Activated naive CD8-positive, alpha-beta T cell treated with anti-CD3 and anti-CD28 coated beads, Interleukin-2, amount 50 U/mL, for 24 hours (primary cell): ENCODE data around the gene TMEM132A.
"Not testable (repeated sequence)": the region's sequence is repeated elsewhere in the genome, so short reads cannot be mapped to it uniquely, and the experiment has no call there.

ENCODE experiments used
- ATAC-seq: fragments of 150-1000 bp; cut with Tn5 transposase; one replicate; pipeline ENCODE4 v1.10.0; 2021
- DNase-seq: peaks from one replicate; pipeline ENCODE4 v3.0.0; 2021
- H3K27ac Mint-ChIP-seq: one replicate; pipeline ENCODE4 v1.8.0; 2021; ENCODE audit warnings: mild to moderate bottlenecking, mixed read lengths
- H3K27me3 Mint-ChIP-seq: one replicate; pipeline ENCODE4 v1.8.0; 2021; ENCODE audit warnings: mixed read lengths
- H3K36me3 Mint-ChIP-seq: one replicate; pipeline ENCODE4 v1.8.0; 2021; ENCODE audit warnings: low read depth, mixed read lengths
- H3K4me1 Mint-ChIP-seq: one replicate; pipeline ENCODE4 v1.8.0; 2021; ENCODE audit warnings: mixed read lengths
- H3K4me3 Mint-ChIP-seq: one replicate; pipeline ENCODE4 v1.8.0; 2021; ENCODE audit warnings: mild to moderate bottlenecking, moderate library complexity, mixed read lengths
- H3K9me3 Mint-ChIP-seq: one replicate; pipeline ENCODE4 v1.8.0; 2021; ENCODE audit warnings: mixed read lengths

TMEM132A gene

GRCh38 chr11:60966890-60967289 is 42.6 kb downstream of the TMEM132A start:
- Mint-ChIP-seq H3K27me3 (peaks cover 6% of the 10 kb centered on the region), H3K4me3 (no peak overlapping the region), H3K27ac (no peak overlapping the region), H3K4me1 (peaks cover 17% of the 10 kb centered on the region), H3K36me3 (peaks cover 2% of the 10 kb centered on the region), H3K9me3 (peaks cover 6% of the 10 kb centered on the region)
- DNase-seq (no peak), ATAC-seq (no peak)

- Mint-ChIP-seq H3K27me3 (peaks cover 2% of the 10 kb centered on the region), H3K4me3 (no peak overlapping the region), H3K36me3 (peaks cover 10% of the 10 kb centered on the region), H3K27ac (no peak overlapping the region), H3K4me1 (peaks cover 17% of the 10 kb centered on the region), H3K9me3 (peaks cover 6% of the 10 kb centered on the region)
- DNase-seq (no peak), ATAC-seq (no peak)
Observed at GRCh38 chr11:60968223-60968622, 44.0 kb downstream of the TMEM132A start.

GRCh38 chr11:60970369-60970774 is 46.1 kb downstream of the TMEM132A start:
- Mint-ChIP-seq H3K27ac (peak overlapping the region; percentile 98), H3K4me3 (peak overlapping the region; percentile 91), H3K36me3 (peaks cover 28% of the 10 kb centered on the region), H3K9me3 (peaks cover 6% of the 10 kb centered on the region), H3K4me1 (peaks cover 31% of the 10 kb centered on the region), H3K27me3 (peaks cover 2% of the 10 kb centered on the region)
- peak; percentile 86 for DNase-seq
- peak; percentile 51 for ATAC-seq

GRCh38 chr11:60970890-60971289 is 46.6 kb downstream of the TMEM132A start:
- Mint-ChIP-seq H3K27me3 (peaks cover 2% of the 10 kb centered on the region), H3K4me3 (peak overlapping the region; percentile 91), H3K4me1 (peaks cover 32% of the 10 kb centered on the region), H3K27ac (peak overlapping the region; percentile 98), H3K9me3 (peaks cover 6% of the 10 kb centered on the region), H3K36me3 (peaks cover 29% of the 10 kb centered on the region)
- ATAC-seq (no peak), DNase-seq (no peak)

GRCh38 chr11:60971520-60971919 is 47.3 kb downstream of the TMEM132A start, which contains the start of gene CD6:
Gene CD6, plus strand, starts transcription at chr11:60971680. Its CDS starts 186 bp downstream, at chr11:60971866.
- H3K27ac Mint-ChIP-seq = peak within 1 kb of the TSS; percentile 98
- peak; percentile 67 for DNase-seq

GRCh38 chr11:60972182-60973030 is 48.1 kb downstream of the TMEM132A start:
- ATAC-seq = peak; percentile 31
- Mint-ChIP-seq H3K27me3 (peaks cover 2% of the 10 kb centered on the region), H3K4me1 (peaks cover 47% of the 10 kb centered on the region), H3K27ac (peak overlapping the region; percentile 98), H3K9me3 (peaks cover 6% of the 10 kb centered on the region), H3K36me3 (peaks cover 43% of the 10 kb centered on the region), H3K4me3 (peak overlapping the region; percentile 91)
- no peak for DNase-seq

More at GRCh38 chr11:60971520-60971919, 47.3 kb downstream of the TMEM132A start, which contains the start of gene CD6:
- Mint-ChIP-seq H3K9me3 (peaks cover 6% of the 10 kb centered on the region), H3K4me3 (peak within 1 kb of the TSS; percentile 91), H3K4me1 (peaks cover 38% of the 10 kb centered on the region), H3K27me3 (peaks cover 2% of the 10 kb centered on the region), H3K36me3 (peaks cover 36% of the 10 kb centered on the region)
- peak; percentile 69 for ATAC-seq

GRCh38 chr11:60973699-60974098 is 49.4 kb downstream of the TMEM132A start:
- no peaks in the 10 kb centered on the region for H3K9me3 Mint-ChIP-seq
- H3K36me3 Mint-ChIP-seq = peaks cover 51% of the 10 kb centered on the region
- peak overlapping the region; percentile 91 for H3K4me3 Mint-ChIP-seq
- peak overlapping the region; percentile 98 for H3K27ac Mint-ChIP-seq
- DNase-seq (no peak), ATAC-seq (no peak)
- peaks cover 60% of the 10 kb centered on the region for H3K4me1 Mint-ChIP-seq
- H3K27me3 Mint-ChIP-seq = no peaks in the 10 kb centered on the region

GRCh38 chr11:60974316-60974715 is 50.1 kb downstream of the TMEM132A start:
- ATAC-seq, DNase-seq: not testable (repeated sequence)
- peaks cover 53% of the 10 kb centered on the region for H3K36me3 Mint-ChIP-seq

GRCh38 chr11:60974726-60975125 is 50.5 kb downstream of the TMEM132A start:
- Mint-ChIP-seq H3K4me3 (peak overlapping the region; percentile 91), H3K27me3 (no peaks in the 10 kb centered on the region), H3K9me3 (no peaks in the 10 kb centered on the region), H3K27ac (peak overlapping the region; percentile 98), H3K4me1 (peaks cover 71% of the 10 kb centered on the region), H3K36me3 (peaks cover 54% of the 10 kb centered on the region)
- DNase-seq (no peak), ATAC-seq (peak; percentile 6)

More at GRCh38 chr11:60974316-60974715, 50.1 kb downstream of the TMEM132A start:
- not testable (repeated sequence) for H3K9me3 Mint-ChIP-seq, H3K27me3 Mint-ChIP-seq
- H3K27ac Mint-ChIP-seq = peak overlapping the region; percentile 98
- peak overlapping the region; percentile 91 for H3K4me3 Mint-ChIP-seq
- peaks cover 66% of the 10 kb centered on the region for H3K4me1 Mint-ChIP-seq

- ATAC-seq = no peak
- H3K4me3 Mint-ChIP-seq = peak overlapping the region; percentile 71
- peaks cover 66% of the 10 kb centered on the region for H3K36me3 Mint-ChIP-seq
- H3K4me1 Mint-ChIP-seq = peaks cover 77% of the 10 kb centered on the region
- peak overlapping the region; percentile 95 for H3K27ac Mint-ChIP-seq
- H3K27me3 Mint-ChIP-seq = no peaks in the 10 kb centered on the region
- H3K9me3 Mint-ChIP-seq = no peaks in the 10 kb centered on the region
- DNase-seq = no peak
Observed at GRCh38 chr11:60977224-60977623, 53.0 kb downstream of the TMEM132A start.

GRCh38 chr11:60977836-60978235 is 53.6 kb downstream of the TMEM132A start:
- DNase-seq (no peak), ATAC-seq (no peak)
- Mint-ChIP-seq H3K9me3 (no peaks in the 10 kb centered on the region), H3K36me3 (peaks cover 66% of the 10 kb centered on the region), H3K4me1 (peaks cover 83% of the 10 kb centered on the region), H3K27ac (peak overlapping the region; percentile 95), H3K27me3 (no peaks in the 10 kb centered on the region), H3K4me3 (peak overlapping the region; percentile 71)

GRCh38 chr11:60978546-60979380 is 54.5 kb downstream of the TMEM132A start:
- Mint-ChIP-seq H3K9me3 (no peaks in the 10 kb centered on the region), H3K27me3 (no peaks in the 10 kb centered on the region), H3K36me3 (peaks cover 65% of the 10 kb centered on the region), H3K4me1 (peaks cover 91% of the 10 kb centered on the region), H3K4me3 (peak overlapping the region; percentile 71), H3K27ac (peak overlapping the region; percentile 95)
- peak; percentile 87 for ATAC-seq
- DNase-seq = peak; percentile 89

- Mint-ChIP-seq H3K36me3 (peaks cover 54% of the 10 kb centered on the region), H3K4me1 (peaks cover 98% of the 10 kb centered on the region), H3K27me3 (no peaks in the 10 kb centered on the region), H3K27ac (peak overlapping the region; percentile 95), H3K9me3 (no peaks in the 10 kb centered on the region), H3K4me3 (peak overlapping the region; percentile 55)
- DNase-seq = no peak
- ATAC-seq = no peak
Observed at GRCh38 chr11:60981515-60981914, 57.3 kb downstream of the TMEM132A start.

- Mint-ChIP-seq H3K27ac (peak overlapping the region; percentile 95), H3K4me1 (peaks cover 98% of the 10 kb centered on the region), H3K4me3 (peak overlapping the region; percentile 72), H3K36me3 (peaks cover 52% of the 10 kb centered on the region), H3K27me3 (no peaks in the 10 kb centered on the region), H3K9me3 (no peaks in the 10 kb centered on the region)
- DNase-seq (no peak), ATAC-seq (no peak)
Observed at GRCh38 chr11:60982184-60982583, 57.9 kb downstream of the TMEM132A start.
